Activated naive CD4-positive, alpha-beta T cell treated with anti-CD3 and anti-CD28 coated beads, Interleukin-2, amount 50 U/mL, for 16 hours (primary cell): ENCODE results near the gene TET1.
"Not testable (repeated sequence)": the region's sequence is repeated elsewhere in the genome, so short reads cannot be mapped to it uniquely, and the experiment has no call there.

Experiments used
- DNase-seq: peaks from one replicate; pipeline ENCODE4 v3.0.0-alpha.2; 2020

TET1 gene

DNA sequence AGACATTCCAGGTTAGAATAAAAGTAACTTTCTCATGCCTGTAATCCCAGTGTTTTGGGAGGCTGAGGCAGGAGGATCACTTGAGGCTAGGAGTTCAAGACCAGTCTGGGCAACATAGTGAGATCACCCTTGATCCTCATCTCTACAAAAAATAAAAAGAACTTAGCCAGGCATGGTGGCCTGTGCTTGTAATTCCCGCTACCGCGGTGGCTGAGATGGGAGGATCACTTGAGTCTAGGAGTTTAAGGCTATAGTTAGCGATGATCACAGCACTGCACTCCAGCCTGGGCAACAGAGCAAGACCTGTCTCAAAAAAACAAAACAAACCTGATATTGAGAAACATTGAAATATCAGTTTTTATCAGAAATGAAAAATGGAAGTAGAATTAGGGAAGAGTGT lies 4.6 kb downstream of the TET1 start:
- no peak for DNase-seq

DNA sequence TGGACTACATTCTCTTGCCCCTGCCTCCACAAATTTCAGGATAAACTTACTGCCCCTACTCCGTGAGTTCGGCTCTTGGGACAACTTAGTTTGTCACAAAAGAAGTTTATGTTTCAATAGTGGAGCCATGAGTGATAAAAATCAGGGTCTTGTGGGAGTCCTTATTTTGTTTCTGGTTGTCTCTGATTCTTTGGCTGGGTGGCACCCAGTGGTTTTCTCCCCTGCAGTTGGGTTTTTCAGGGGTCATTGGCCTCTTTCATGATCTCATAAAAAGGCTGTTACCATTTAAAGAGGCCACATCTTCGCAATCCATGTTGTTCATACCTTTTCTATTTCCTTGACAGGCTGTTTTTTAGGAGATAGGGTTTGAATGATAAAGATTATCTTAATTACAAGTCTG lies 5.5 kb downstream of the TET1 start:
- DNase-seq = no peak

DNA sequence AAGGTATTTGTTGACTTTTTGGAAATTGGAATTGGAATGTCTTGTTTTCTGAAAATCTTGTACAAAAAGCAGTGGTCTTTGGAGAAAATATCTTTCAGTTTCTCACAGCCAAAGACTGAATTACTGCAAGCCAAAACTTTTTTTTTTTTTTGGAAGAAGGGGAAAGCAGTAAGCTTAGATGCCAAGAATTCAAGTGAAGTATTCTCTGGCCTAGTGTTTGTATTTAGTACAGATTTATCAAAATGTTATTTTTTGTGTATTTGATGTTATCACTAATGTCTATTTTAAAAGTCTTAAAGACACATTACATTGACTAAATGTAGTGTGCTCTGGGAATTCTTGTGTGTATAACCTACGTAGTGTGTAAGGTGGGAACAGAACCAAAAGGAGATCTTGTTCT lies 6.2 kb downstream of the TET1 start:
- no peak for DNase-seq

DNA sequence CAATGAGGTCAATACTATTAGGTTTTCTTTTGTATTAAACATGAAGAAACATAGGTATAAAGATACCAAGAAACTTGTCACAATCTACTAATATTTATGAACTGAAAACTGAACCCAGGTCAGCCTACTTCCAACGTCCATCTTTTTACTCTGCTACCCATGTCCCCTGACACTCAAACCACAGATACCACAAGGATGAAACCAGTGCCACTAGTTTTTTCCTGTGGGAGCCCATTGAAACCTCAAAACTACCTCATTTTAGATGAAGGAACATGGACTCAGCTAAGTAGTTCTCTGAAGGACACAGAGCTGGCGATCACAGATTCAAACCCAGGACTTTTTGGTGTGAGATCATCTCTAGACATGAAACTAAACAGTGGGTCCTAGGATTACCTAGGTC lies 6.8 kb downstream of the TET1 start:
- no peak for DNase-seq

GRCh38 chr10:68572151-68572550 lies 12.0 kb downstream of the TET1 start:
- no peak for DNase-seq

- DNase-seq = no peak
Observed at GRCh38 chr10:68574051-68574450, 13.9 kb downstream of the TET1 start.

GRCh38 chr10:68576118-68576517 lies 16.0 kb downstream of the TET1 start:
- no peak for DNase-seq

- DNase-seq = no peak
Observed at GRCh38 chr10:68578974-68579373, 18.8 kb downstream of the TET1 start.

DNA sequence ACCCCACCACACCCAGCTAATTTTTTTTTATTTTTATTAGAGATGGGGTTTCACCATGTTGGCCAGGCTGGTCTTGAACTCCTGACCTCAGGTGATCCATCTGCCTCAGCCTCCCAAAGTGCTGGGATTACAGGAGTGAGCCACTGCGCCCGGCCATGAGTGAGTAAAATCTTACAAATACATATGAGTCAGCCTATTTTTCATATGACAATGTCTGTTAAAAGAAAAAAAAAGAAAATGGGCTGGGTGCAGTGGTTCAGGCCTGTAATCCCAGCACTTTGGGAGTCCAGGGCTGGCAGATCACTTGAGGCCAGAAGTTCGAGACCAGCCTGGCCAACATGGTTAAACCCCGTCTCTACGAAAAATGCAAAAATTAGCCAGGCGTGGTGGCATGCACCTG lies 24.1 kb downstream of the TET1 start:
- not testable (repeated sequence) for DNase-seq

DNA sequence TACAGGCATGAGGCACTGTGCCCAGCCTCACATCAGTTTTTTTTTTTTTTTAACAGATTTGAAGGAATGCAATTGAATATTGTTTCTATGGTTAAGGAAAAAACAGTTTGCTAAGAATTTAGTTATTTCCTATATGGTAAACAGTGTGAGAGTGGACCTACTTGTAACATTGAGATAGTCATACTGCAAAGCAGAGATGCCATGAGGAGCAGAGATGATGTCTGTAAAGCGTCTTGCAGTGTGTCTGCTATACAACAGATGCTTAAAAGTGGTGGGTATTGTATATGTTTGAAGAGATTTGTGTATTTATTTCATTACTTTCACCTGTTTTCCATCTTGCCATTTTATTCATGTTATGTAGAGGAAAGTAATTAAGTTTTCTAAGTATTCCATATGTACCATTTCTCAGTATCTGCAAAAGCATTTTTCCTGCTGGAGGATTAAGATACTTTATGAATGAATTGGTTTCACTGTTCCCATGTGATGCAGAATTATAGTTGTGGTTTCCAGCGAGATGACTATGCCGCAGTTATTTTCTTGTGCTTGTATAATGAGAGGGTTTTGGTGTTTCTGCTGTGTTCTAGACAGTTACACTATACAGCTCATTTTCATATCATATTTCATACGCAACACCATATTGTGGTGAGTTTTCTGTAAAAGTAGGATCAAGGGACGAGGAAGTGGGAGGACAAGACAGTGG lies 26.6 kb downstream of the TET1 start:
- no peak for DNase-seq

DNA sequence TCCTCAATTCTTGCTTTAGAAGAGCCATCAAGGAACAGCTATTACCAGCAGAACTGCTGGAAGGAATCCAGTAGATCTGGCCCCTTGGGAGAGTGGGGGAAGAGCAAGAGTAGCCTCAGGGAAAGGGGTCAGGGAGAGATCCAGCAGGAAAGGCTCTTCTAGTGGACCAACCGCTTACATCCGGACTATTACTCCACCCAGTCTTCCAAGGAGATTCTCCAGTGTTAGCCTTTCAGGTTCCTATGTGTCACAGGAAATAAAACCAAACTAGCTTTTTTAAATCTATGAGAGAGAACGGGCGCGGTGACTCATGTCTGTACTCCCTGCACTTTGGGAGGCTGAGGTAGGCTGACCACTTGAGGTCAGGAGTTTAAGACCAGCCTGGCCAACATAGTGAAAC lies 34.3 kb downstream of the TET1 start:
- no peak for DNase-seq

DNA sequence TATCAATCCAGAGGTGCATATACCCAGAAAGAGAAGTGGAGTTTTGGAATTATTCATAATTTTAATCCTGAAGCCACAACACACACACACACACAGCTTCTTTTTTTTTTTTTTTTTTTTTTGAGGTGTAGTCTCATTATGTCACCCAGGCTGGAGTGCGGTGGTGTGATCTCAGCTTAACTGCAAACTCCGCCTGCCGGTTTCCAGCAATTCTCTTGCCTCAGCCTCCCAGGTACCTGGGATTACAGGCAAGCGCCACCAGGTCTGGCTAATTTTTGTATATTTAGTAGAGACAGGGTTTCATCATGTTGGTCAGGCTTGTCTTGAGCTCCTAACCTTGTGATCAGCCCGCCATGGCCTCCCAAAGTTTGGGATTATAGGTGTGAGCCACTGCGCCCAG lies 35.4 kb downstream of the TET1 start:
- no peak for DNase-seq

DNA sequence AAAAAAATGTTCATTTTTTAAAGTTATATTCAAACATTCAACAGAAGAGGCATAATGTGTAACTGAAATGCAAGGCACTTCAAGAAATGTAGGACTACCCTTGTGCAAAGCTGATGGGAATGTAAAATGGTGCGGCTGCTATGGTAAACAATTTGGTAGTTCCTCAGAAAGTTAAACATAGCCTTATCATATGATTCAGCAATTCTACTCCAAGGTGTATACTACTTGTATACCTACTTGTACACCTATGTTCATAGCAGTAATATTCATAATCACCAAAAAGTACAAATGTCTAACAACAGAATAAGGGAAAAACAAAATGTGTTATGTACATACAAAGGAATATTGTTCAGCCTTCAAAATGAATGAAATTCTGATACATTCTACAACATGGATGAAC lies 37.3 kb downstream of the TET1 start:
- no peak for DNase-seq

DNA sequence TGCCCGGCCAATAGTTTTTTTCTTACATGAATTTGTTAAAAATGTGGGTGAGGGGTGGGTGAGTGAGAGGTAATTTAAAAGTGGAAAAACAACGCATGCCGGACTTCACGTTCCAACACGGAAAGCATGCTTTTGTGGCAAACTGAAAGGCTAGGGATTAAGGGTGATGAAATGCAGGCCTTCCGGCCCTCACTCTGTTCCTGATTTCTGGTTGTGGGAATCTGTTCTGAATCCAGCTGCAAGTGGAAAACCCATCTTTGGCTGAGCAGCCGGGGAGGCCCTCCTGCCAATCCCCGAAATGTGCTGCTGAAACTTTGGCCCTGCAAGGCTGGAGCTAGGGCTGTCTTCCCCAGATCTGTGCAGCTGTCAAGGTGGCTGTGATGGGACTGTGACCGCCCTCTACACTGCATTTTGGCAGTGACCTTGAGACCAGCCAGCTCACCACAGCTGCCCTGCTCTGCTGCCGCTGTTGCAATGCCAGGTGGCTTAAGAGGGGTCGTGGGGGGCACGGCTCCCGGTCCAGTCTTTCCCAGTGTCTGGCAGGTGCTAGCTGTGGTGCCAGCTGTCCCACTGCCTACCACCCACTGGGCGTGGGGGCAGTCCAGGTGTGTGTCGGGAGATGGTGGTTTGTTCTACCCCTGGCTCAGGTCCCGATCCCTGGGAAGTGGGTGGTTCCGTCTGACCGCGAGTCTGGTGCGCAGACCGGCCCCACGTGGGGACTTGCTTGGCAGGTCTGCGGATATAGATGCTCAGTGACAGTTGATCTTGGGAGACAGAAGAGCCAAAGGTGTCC lies 39.0 kb downstream of the TET1 start:
- no peak for DNase-seq

- no peak for DNase-seq
Observed at GRCh38 chr10:68599771-68600040, 39.6 kb downstream of the TET1 start.

- DNase-seq = peak; percentile 44
Observed at GRCh38 chr10:68600041-68600778, 40.1 kb downstream of the TET1 start.

DNA sequence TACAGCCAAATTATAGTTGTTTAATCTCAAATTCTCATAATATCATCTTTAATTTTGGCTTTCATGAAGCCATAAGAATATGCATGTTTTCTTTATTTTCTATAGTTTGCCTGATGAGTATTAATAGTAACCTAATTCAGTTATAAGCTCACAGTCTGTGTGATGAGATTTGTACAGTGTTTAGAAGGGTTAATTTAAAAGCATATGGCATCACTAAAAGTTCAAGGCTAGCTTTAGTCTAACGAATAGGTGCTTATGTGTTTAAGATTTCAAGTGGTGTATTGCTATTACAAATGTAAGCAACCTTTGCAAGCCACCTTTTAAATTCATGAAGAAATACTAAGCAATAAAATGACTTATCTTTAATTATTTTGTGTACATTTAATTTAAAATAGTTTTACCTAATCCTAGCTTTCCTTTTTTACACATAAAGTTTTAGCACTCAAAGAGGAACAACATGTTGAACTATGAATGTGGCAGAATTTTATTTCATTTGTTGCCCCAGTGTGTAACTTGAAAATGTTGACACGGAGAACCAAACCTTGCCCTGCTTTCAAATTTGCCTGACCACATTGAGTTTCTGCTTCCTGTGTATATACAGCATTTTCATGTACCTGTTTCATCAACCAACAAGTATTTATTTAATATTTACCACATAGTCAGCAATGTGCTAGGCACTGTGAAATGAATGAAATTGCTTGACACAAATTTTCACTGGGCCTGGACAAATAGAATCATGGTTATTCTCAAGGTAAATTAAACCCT lies 41.5 kb downstream of the TET1 start:
- no peak for DNase-seq

GRCh38 chr10:68602434-68602833 lies 42.3 kb downstream of the TET1 start:
- no peak for DNase-seq

DNA sequence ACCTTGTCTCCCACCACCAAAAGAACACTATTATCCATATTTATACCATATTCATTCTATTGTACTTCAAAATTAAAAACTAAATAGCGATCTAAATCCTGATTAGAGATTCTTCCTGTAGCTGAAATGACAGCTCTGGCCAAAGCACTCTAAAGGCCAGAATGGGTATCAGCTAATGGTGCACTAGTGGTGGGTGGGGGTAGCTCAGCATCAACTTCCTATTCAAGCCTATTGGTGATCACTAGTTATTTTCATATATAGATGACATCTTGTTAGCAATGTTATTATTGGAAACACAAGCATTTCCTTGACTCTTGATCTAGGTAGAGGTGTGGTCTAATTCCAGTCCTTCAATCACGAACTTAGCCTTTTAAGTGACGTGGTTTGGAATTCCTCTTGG lies 43.6 kb downstream of the TET1 start:
- no peak for DNase-seq

DNA sequence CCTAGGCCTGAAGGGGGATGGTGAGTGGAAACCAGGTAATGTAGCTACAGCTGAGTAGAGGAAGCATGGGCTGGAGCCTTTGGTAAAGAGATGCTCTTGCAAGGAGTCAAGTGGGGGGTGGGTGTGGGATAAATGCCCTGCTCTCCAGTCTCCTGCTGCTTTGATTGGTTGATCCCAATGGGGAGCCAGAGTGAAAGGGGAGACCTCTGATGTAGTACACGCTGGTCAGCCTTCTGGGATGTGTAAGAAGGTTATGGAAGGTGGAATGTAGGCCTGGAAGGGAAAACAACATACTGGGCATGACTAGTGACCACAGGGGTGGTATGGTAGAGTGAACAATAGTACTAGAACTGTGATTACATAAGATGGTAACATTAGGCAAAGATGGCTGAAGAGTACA lies 44.3 kb downstream of the TET1 start:
- no peak for DNase-seq

GRCh38 chr10:68606918-68607317 lies 46.8 kb downstream of the TET1 start:
- no peak for DNase-seq

- DNase-seq = not testable (repeated sequence)
Observed at GRCh38 chr10:68610023-68610422, 49.9 kb downstream of the TET1 start.

- no peak for DNase-seq
Observed at GRCh38 chr10:68611227-68611626, 51.1 kb downstream of the TET1 start.
